Retinal pigment epithelial cell (primary cell): ENCODE results near the gene LCK.

Source experiments
- DNase-seq: peaks from one replicate; pipeline ENCODE4 v3.0.0-alpha.2; 2010; ENCODE audit warnings: low read depth
- H3K4me3 ChIP-seq: 2 replicates; pipeline ENCODE4 v1.5.1; 2011; ENCODE audit warnings: mild to moderate bottlenecking, low read length, control low read depth, moderate library complexity
- CTCF ChIP-seq: conservative IDR thresholded peaks from 2 replicates; pipeline ENCODE4 v1.5.1; 2011; ENCODE audit warnings: low read depth, low read length, control low read depth, inconsistent platforms

Gene LCK

GRCh38 chr1:32224285-32224684, 26.8 kb upstream of the LCK start:
- H3K4me3 ChIP-seq: no peak overlapping the region
- TF ChIP-seq CTCF: no peak

GRCh38 chr1:32228771-32229170, 22.3 kb upstream of the LCK start:
- TF ChIP-seq CTCF: no peak
- no peak for DNase-seq
- no peak overlapping the region for H3K4me3 ChIP-seq

More at GRCh38 chr1:32224285-32224684, 26.8 kb upstream of the LCK start:
- DNase-seq: no peak

- H3K4me3 ChIP-seq: no peak overlapping the region
- no peak for TF ChIP-seq CTCF
- no peak for DNase-seq
Observed at GRCh38 chr1:32231843-32232432, 19.1 kb upstream of the LCK start.

- no peak for DNase-seq
- H3K4me3 ChIP-seq: no peak overlapping the region
- no peak for TF ChIP-seq CTCF
Observed at GRCh38 chr1:32232558-32233304, 18.3 kb upstream of the LCK start.

- H3K4me3 ChIP-seq: no peak overlapping the region
- no peak for DNase-seq
- TF ChIP-seq CTCF: no peak
Observed at GRCh38 chr1:32234792-32235191, 16.3 kb upstream of the LCK start.

GRCh38 chr1:32239337-32239736, 11.7 kb upstream of the LCK start:
- TF ChIP-seq CTCF: no peak
- no peak overlapping the region for H3K4me3 ChIP-seq

GRCh38 chr1:32239790-32240139, 11.3 kb upstream of the LCK start:
- TF ChIP-seq CTCF: no peak
- no peak for DNase-seq
- peak overlapping the region; percentile 56 for H3K4me3 ChIP-seq

More at GRCh38 chr1:32239337-32239736, 11.7 kb upstream of the LCK start:
- DNase-seq: no peak
